Brain pericyte (primary cell): Measurements from ENCODE around the gene ITGA2.

ENCODE experiments used
- DNase-seq: peaks from one replicate; pipeline ENCODE4 v3.0.0-alpha.2; 2012; ENCODE audit warnings: low read depth, low spot score

ITGA2 gene

GRCh38 chr5:52988335-52989024 lies 672 bp upstream of the ITGA2 start:
- no peak for DNase-seq

- DNase-seq: no peak
These were observed 802 bp downstream of the ITGA2 start for GRCh38 chr5:52989781-52990527.

GRCh38 chr5:52990528-52990925 lies 1.4 kb downstream of the ITGA2 start:
- DNase-seq: no peak

GRCh38 chr5:52993367-52993766 lies 4.2 kb downstream of the ITGA2 start:
- no peak for DNase-seq

- no peak for DNase-seq
These were observed 5.1 kb downstream of the ITGA2 start for GRCh38 chr5:52994266-52994665.

- no peak for DNase-seq
These were observed 5.9 kb downstream of the ITGA2 start for GRCh38 chr5:52995095-52995494.

GRCh38 chr5:52995914-52996313 lies 6.8 kb downstream of the ITGA2 start:
- DNase-seq: no peak

GRCh38 chr5:52996979-52997378 lies 7.8 kb downstream of the ITGA2 start:
- no peak for DNase-seq

GRCh38 chr5:52997424-52997823 lies 8.3 kb downstream of the ITGA2 start:
- DNase-seq: no peak

- DNase-seq: no peak
These were observed 9.6 kb downstream of the ITGA2 start for GRCh38 chr5:52998552-52999313.

GRCh38 chr5:52999344-52999949 lies 10.3 kb downstream of the ITGA2 start:
- no peak for DNase-seq

- no peak for DNase-seq
These were observed 12.4 kb downstream of the ITGA2 start for GRCh38 chr5:53001541-53001940.

GRCh38 chr5:53002491-53002890 lies 13.3 kb downstream of the ITGA2 start:
- no peak for DNase-seq

GRCh38 chr5:53003144-53003543 lies 14.0 kb downstream of the ITGA2 start:
- DNase-seq: no peak

GRCh38 chr5:53006911-53007890 lies 18.0 kb downstream of the ITGA2 start:
- no peak for DNase-seq

GRCh38 chr5:53008751-53009150 lies 19.6 kb downstream of the ITGA2 start:
- DNase-seq: no peak

GRCh38 chr5:53009816-53010215 lies 20.7 kb downstream of the ITGA2 start:
- DNase-seq: no peak

GRCh38 chr5:53010814-53011213 lies 21.7 kb downstream of the ITGA2 start:
- no peak for DNase-seq

- DNase-seq: no peak
These were observed 22.1 kb downstream of the ITGA2 start for GRCh38 chr5:53011233-53011632.

- DNase-seq: no peak
These were observed 24.7 kb downstream of the ITGA2 start for GRCh38 chr5:53013857-53014256.

- DNase-seq: no peak
These were observed 28.2 kb downstream of the ITGA2 start for GRCh38 chr5:53017383-53017782.
